HG03196 (cell line): Measurements from ENCODE around the gene APOB.

ENCODE experiments used
- ATAC-seq: cut with Tn5 transposase; IDR thresholded peaks from one replicate; pipeline ENCODE4 v1.9.1; 2021; ENCODE audit not compliant: unreplicated experiment

Gene APOB

DNA sequence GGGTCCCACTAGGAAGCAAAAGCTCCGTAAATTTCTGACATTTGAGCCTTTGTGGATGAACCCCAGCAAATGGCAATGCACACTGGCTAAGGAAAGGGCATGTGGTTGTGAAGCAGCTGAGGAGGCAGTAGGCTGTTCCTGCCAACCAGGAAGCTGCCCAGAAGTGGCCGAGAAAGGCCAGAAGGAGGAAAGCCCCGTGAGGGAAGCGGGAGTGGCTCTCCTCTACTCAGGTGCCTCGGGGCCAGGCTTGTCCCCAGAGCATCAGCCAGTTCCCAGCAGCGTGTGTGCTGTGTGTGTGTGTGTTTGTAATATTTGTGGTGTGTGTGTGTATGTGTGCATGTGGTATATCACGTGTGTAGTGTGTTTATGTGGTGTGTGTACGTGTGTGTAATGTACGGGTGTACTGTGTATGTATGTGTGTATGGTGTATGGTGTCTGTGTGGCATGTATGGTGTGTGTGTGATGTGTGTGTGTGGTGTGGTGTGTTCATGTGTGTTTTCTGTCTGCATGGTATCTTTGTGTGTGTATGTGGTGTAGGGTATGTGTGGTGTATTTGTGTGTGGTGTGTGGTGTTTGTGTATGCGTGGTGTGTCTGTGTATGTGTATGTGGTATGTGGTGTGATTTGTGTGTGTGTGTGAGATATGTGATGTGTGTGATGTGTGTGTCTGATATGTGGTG, 90.6 kb downstream of the APOB start:
- no peak for ATAC-seq
